ENCODE data around the gene KCNH1.
"Not testable (repeated sequence)": the region's sequence is repeated elsewhere in the genome, so short reads cannot be mapped to it uniquely, and the experiment has no call there.

The KCNH1 gene

GRCh38 chr1:211099393-211099792, 34.6 kb downstream of the KCNH1 start:
- no peak for DNase-seq (ENCODE audit: low read depth)

- no peak for DNase-seq (ENCODE audit: low read depth)
Measured at GRCh38 chr1:211095381-211095780, 38.6 kb downstream of the KCNH1 start.

GRCh38 chr1:211092955-211093354, 41.0 kb downstream of the KCNH1 start:
- no peak for DNase-seq (ENCODE audit: low read depth)

GRCh38 chr1:211091867-211092266, 42.1 kb downstream of the KCNH1 start:
- no peak for DNase-seq (ENCODE audit: low read depth)

GRCh38 chr1:211089536-211089935, 44.4 kb downstream of the KCNH1 start:
- DNase-seq (ENCODE audit: low read depth): no peak

GRCh38 chr1:211088156-211088555, 45.8 kb downstream of the KCNH1 start:
- DNase-seq (ENCODE audit: low read depth): no peak

- no peak for DNase-seq (ENCODE audit: low read depth)
Measured at GRCh38 chr1:211082824-211083223, 51.1 kb downstream of the KCNH1 start.

- DNase-seq (ENCODE audit: low read depth): not testable (repeated sequence)
Measured at GRCh38 chr1:211081447-211081846, 52.5 kb downstream of the KCNH1 start.

GRCh38 chr1:211068976-211069375, 65.0 kb downstream of the KCNH1 start:
- no peak for DNase-seq (ENCODE audit: low read depth)

GRCh38 chr1:211066781-211067384, 67.1 kb downstream of the KCNH1 start:
- DNase-seq (ENCODE audit: low read depth): no peak

- DNase-seq (ENCODE audit: low read depth): not testable (repeated sequence)
Measured at GRCh38 chr1:211041838-211042237, 92.1 kb downstream of the KCNH1 start.

- no peak for DNase-seq (ENCODE audit: low read depth)
Measured at GRCh38 chr1:211037095-211037494, 96.9 kb downstream of the KCNH1 start.

GRCh38 chr1:211036381-211037060, 97.4 kb downstream of the KCNH1 start:
- DNase-seq (ENCODE audit: low read depth): no peak

- DNase-seq (ENCODE audit: low read depth): no peak
Measured at GRCh38 chr1:211035821-211036380, 98.0 kb downstream of the KCNH1 start.

GRCh38 chr1:211033921-211034525, 99.9 kb downstream of the KCNH1 start:
- DNase-seq (ENCODE audit: low read depth): no peak

GRCh38 chr1:211024901-211025300, 109.0 kb downstream of the KCNH1 start:
- no peak for DNase-seq (ENCODE audit: low read depth)

GRCh38 chr1:211019266-211019665, 114.7 kb downstream of the KCNH1 start:
- DNase-seq (ENCODE audit: low read depth): no peak

GRCh38 chr1:211018690-211019089, 115.3 kb downstream of the KCNH1 start:
- DNase-seq (ENCODE audit: low read depth): no peak

- no peak for DNase-seq (ENCODE audit: low read depth)
Measured at GRCh38 chr1:211017075-211017718, 116.8 kb downstream of the KCNH1 start.

- no peak for DNase-seq (ENCODE audit: low read depth)
Measured at GRCh38 chr1:211014275-211014674, 119.7 kb downstream of the KCNH1 start.

GRCh38 chr1:211013346-211014240, 120.4 kb downstream of the KCNH1 start:
- no peak for DNase-seq (ENCODE audit: low read depth)

- not testable (repeated sequence) for DNase-seq (ENCODE audit: low read depth)
Measured at GRCh38 chr1:211011128-211011527, 122.8 kb downstream of the KCNH1 start.

Data from activated gamma-delta T cell treated with anti-CD3 and anti-CD28 coated beads, Interleukin-2, amount 50 U/mL, for 16 hours (primary cell).